Liver (tissue), 3 donors: Measurements from ENCODE around the gene TIGD2.

ENCODE experiments used
- ATF3 ChIP-seq: IDR thresholded peaks from 2 replicates; pipeline ENCODE4 v1.6.1; 2016; ENCODE audit warnings: antibody characterized with exemption
- CTCF ChIP-seq: fragments of 150-350 bp; IDR thresholded peaks from 2 replicates; pipeline ENCODE4 v1.5.1; 2017; ENCODE audit warnings: improper control_type of control experiment, low read depth, low read length; ENCODE audit not compliant: missing input control
- EGR1 ChIP-seq, 2 donors: IDR thresholded peaks; 2 replicates each; pipeline ENCODE4 v1.6.1; 2016 to 2018; ENCODE audit warnings: antibody characterized with exemption in 2 of 2, low read depth in 2 of 2
- FOXA2 ChIP-seq: IDR thresholded peaks from 2 replicates; pipeline ENCODE4 v1.6.1; 2016; ENCODE audit warnings: antibody characterized with exemption
- HNF4G ChIP-seq: IDR thresholded peaks from 2 replicates; pipeline ENCODE4 v1.6.1; 2016; ENCODE audit warnings: antibody characterized with exemption
- JUND ChIP-seq, 2 donors: IDR thresholded peaks; 2 replicates each; pipeline ENCODE4 v1.6.1; 2016; ENCODE audit warnings: antibody characterized with exemption in 2 of 2
- REST ChIP-seq: IDR thresholded peaks from 2 replicates; pipeline ENCODE4 v1.6.1; 2016; ENCODE audit warnings: antibody characterized with exemption, mild to moderate bottlenecking
- SP1 ChIP-seq: IDR thresholded peaks from 2 replicates; pipeline ENCODE4 v1.6.1; 2018; ENCODE audit warnings: antibody characterized with exemption, mild to moderate bottlenecking
- TAF1 ChIP-seq: conservative IDR thresholded peaks from 2 replicates; pipeline ENCODE4 v1.6.1; 2016; ENCODE audit warnings: antibody characterized with exemption, mild to moderate bottlenecking
- donor health status: healthy.
- donor health status: healthy.

GRCh38 chr4:89129080-89129640 lies 17.8 kb downstream of the TIGD2 start:
- TF ChIP-seq TAF1, result no peak
- no peak for TF ChIP-seq FOXA2
- no peak for TF ChIP-seq CTCF
- no peak for TF ChIP-seq SP1
- no peak for TF ChIP-seq REST
- TF ChIP-seq EGR1 (IDR thresholded peaks at IDR 0.05; ENCODE audit: low read depth in 2 of 2), result no peak
- no peak for TF ChIP-seq ATF3
- no peak for TF ChIP-seq JUND (IDR thresholded peaks at IDR 0.05)
- no peak for TF ChIP-seq HNF4G
